ENCODE results near the gene SLC16A8. TPM values are rescaled to one million over a fixed set of nuclear protein-coding genes. Genes with fewer than 3 reads are reported as not detected.

Gene SLC16A8
- total RNA-seq, 1 donor from 2014 or later = not detected

- peaks cover 5% of the 10 kb centered on the region for H3K36me3 Mint-ChIP-seq
Measured at GRCh38 chr22:38065539-38065938, 18.4 kb downstream of the SLC16A8 start.

GRCh38 chr22:38062791-38063190, 21.2 kb downstream of the SLC16A8 start:
- Mint-ChIP-seq H3K27me3 (no peaks in the 10 kb centered on the region), H3K27ac (no peak overlapping the region), H3K36me3 (peaks cover 10% of the 10 kb centered on the region), H3K4me1 (ENCODE audit: unreplicated experiment) (peaks cover 9% of the 10 kb centered on the region), H3K9me3 (no peaks in the 10 kb centered on the region), H3K4me3 (no peak overlapping the region)
- no peak for DNase-seq (ENCODE audit: extremely low spot score, unreplicated experiment)
- TF ChIP-seq CTCF (conservative IDR thresholded peaks at IDR 0.05) = no peak

More at GRCh38 chr22:38065539-38065938, 18.4 kb downstream of the SLC16A8 start:
- Mint-ChIP-seq H3K4me3 (no peak overlapping the region), H3K4me1 (ENCODE audit: unreplicated experiment) (peaks cover 4% of the 10 kb centered on the region), H3K27ac (no peak overlapping the region), H3K27me3 (no peaks in the 10 kb centered on the region), H3K9me3 (no peaks in the 10 kb centered on the region)
- no peak for TF ChIP-seq CTCF (conservative IDR thresholded peaks at IDR 0.05)
- DNase-seq (ENCODE audit: extremely low spot score, unreplicated experiment) = no peak

- TF ChIP-seq CTCF (conservative IDR thresholded peaks at IDR 0.05) = no peak
- H3K9me3 Mint-ChIP-seq = no peaks in the 10 kb centered on the region
- H3K4me1 Mint-ChIP-seq (ENCODE audit: unreplicated experiment) = peaks cover 19% of the 10 kb centered on the region
Measured at GRCh38 chr22:38056969-38057891, 26.8 kb downstream of the SLC16A8 start, which contains the start of gene PICK1. Gene PICK1 (plus strand): TSS chr22:38057404. CDS start chr22:38057810, 406 bp downstream.

DNA sequence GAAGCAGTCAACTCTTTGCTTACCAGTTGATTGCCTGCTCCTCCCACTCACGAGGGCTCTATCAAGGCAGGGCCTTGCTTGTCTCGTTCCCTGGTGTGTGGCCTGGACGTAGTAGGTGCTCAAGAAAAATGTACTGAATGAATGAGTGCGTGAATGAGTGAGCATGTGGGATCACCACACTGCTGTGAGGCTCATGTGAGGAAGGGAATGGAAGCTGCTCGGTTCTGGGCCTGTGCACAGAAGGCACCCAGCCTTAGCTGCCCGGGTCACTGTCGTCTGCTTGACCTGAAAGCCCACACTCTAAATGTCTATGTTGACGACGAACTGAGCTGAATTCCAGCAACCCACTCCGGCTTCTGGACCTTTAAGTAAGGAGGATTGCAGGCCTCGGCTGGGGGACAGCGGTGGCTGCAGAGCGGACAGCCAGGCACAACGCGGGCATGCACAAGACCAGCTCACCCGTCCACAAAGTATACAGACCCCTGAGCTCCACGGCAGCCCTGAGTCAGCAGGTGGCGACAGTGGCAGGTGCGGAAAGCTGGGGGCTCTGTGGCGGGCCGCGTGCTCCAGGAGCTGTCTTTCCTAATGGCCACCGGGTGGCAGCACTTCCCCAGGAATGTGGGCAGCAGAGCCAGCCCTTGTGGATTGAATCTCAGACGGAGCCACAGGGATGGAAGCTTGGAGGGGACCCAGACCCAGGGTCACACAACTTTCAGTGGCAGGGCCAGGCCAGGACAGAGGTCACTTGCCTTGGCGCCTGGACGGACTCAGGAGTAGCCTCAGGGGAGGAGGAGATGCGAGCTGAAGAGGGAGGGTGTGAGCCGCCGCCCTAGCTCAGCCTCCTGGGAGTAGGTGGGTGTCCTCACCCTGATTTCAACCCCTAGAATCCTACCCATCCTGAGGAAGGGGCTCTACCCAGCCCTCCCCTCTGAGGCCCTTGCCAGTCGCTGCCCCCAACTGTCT, 31.8 kb downstream of the SLC16A8 start:
- no peaks in the 10 kb centered on the region for H3K36me3 Mint-ChIP-seq
- TF ChIP-seq CTCF (conservative IDR thresholded peaks at IDR 0.05) = peak; percentile 98
- H3K27me3 Mint-ChIP-seq = peaks cover under 1% of the 10 kb centered on the region
- peak; percentile 85 for DNase-seq (ENCODE audit: extremely low spot score, unreplicated experiment)
- H3K4me1 Mint-ChIP-seq (ENCODE audit: unreplicated experiment) = peaks cover 6% of the 10 kb centered on the region
- peak overlapping the region; percentile 58 for H3K4me3 Mint-ChIP-seq
- no peaks in the 10 kb centered on the region for H3K9me3 Mint-ChIP-seq
- H3K27ac Mint-ChIP-seq = no peak overlapping the region

More at GRCh38 chr22:38056969-38057891, 26.8 kb downstream of the SLC16A8 start, which contains the start of gene PICK1:
- peak; percentile 86 for DNase-seq (ENCODE audit: extremely low spot score, unreplicated experiment)
- Mint-ChIP-seq H3K36me3 (peaks cover 6% of the 10 kb centered on the region), H3K4me3 (peak within 1 kb of the TSS; percentile 97), H3K27ac (peak within 1 kb of the TSS; percentile 99), H3K27me3 (no peaks in the 10 kb centered on the region)

GRCh38 chr22:38051261-38051660, 32.7 kb downstream of the SLC16A8 start:
- no peak for TF ChIP-seq CTCF (conservative IDR thresholded peaks at IDR 0.05)
- no peaks in the 10 kb centered on the region for H3K36me3 Mint-ChIP-seq
- H3K4me3 Mint-ChIP-seq = no peak overlapping the region
- no peak overlapping the region for H3K27ac Mint-ChIP-seq
- peaks cover 5% of the 10 kb centered on the region for H3K27me3 Mint-ChIP-seq
- no peaks in the 10 kb centered on the region for H3K9me3 Mint-ChIP-seq
- DNase-seq (ENCODE audit: extremely low spot score, unreplicated experiment) = no peak
- peaks cover 8% of the 10 kb centered on the region for H3K4me1 Mint-ChIP-seq (ENCODE audit: unreplicated experiment)
